HG02610 (cell line): ENCODE results near the gene SMS.
"Not testable (repeated sequence)": the region's sequence is repeated elsewhere in the genome, so short reads cannot be mapped to it uniquely, and the experiment has no call there.

Source experiments
- ATAC-seq: cut with Tn5 transposase; IDR thresholded peaks from one replicate; pipeline ENCODE4 v1.9.1; 2021; ENCODE audit warnings: mild to moderate bottlenecking, moderate library complexity; ENCODE audit not compliant: unreplicated experiment

The SMS gene

GRCh38 chrX:21949689-21950088 is 9.2 kb downstream of the SMS start:
- no peak for ATAC-seq

GRCh38 chrX:21950557-21950956 is 10.0 kb downstream of the SMS start:
- not testable (repeated sequence) for ATAC-seq

GRCh38 chrX:21952624-21953023 is 12.1 kb downstream of the SMS start:
- no peak for ATAC-seq

GRCh38 chrX:21953195-21953830 is 12.8 kb downstream of the SMS start:
- ATAC-seq, result not testable (repeated sequence)

GRCh38 chrX:21955403-21956189 is 15.1 kb downstream of the SMS start:
- no peak for ATAC-seq

- no peak for ATAC-seq
Observed at GRCh38 chrX:21956783-21957182, 16.3 kb downstream of the SMS start.

- ATAC-seq, result no peak
Observed at GRCh38 chrX:21958187-21958586, 17.7 kb downstream of the SMS start.

- ATAC-seq, result no peak
Observed at GRCh38 chrX:21958916-21959315, 18.4 kb downstream of the SMS start.

- no peak for ATAC-seq
Observed at GRCh38 chrX:21959362-21960051, 19.0 kb downstream of the SMS start.

- no peak for ATAC-seq
Observed at GRCh38 chrX:21960569-21961541, 20.3 kb downstream of the SMS start.

- no peak for ATAC-seq
Observed at GRCh38 chrX:21962361-21962760, 21.9 kb downstream of the SMS start.

GRCh38 chrX:21963269-21963668 is 22.8 kb downstream of the SMS start:
- ATAC-seq, result no peak

- ATAC-seq, result no peak
Observed at GRCh38 chrX:21963731-21964405, 23.4 kb downstream of the SMS start.

GRCh38 chrX:21966866-21967265 is 26.4 kb downstream of the SMS start:
- no peak for ATAC-seq

GRCh38 chrX:21968333-21968732 is 27.8 kb downstream of the SMS start:
- no peak for ATAC-seq

GRCh38 chrX:21970326-21970725 is 29.8 kb downstream of the SMS start:
- no peak for ATAC-seq

GRCh38 chrX:21972046-21972445 is 31.5 kb downstream of the SMS start:
- ATAC-seq, result no peak

GRCh38 chrX:21972721-21973120 is 32.2 kb downstream of the SMS start:
- ATAC-seq, result peak; percentile 34

- ATAC-seq, result no peak
Observed at GRCh38 chrX:21973321-21974010, 33.0 kb downstream of the SMS start.

- ATAC-seq, result peak; percentile 69
Observed at GRCh38 chrX:21974011-21974385, 33.5 kb downstream of the SMS start.
